ENCODE data around the gene WDR35.

The WDR35 gene

DNA sequence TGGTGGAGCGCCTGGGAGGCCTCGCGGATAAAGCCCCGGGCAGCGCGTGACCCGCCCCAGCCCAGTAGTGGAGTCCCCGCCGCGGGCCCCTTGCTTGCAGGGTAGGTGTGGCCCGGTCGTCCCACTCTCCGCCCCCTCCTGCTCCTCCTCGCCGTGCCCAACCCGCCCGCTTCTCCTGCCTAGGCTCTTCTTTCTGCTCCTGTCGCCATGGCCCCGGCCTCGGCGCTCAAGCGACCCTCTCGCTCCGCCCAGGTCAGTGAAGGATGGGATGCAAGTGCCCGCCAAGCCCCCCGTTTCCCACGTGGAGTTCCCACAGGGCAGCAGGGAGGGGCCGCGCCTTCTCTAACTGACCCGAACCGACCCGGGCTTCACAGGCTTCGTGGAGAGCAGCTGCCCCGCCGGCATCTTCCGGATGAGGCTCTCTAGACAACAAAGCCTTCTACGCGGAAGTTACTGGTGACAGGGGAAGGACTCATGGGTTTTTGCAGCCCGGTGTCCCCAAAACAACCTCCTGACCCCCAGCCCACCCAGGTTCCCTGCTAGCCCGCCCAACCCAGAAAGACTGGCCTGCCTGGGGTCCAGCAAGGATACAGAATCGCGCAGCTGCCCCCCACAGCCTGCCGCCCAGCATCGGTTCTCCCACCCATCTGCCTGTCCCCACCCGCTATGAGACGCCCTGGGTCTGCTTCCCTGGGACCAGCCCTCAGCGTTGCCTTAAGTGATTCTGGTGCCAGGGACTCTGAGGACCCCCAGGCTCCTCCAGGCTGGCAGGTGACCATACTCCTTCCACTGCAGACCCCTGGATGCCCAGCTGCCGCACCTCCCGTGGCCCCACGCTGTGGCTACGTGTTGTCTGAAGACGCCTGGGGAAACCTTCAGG, 121.0 kb downstream of the WDR35 start:
- FAIRE-seq: no peak

DNA sequence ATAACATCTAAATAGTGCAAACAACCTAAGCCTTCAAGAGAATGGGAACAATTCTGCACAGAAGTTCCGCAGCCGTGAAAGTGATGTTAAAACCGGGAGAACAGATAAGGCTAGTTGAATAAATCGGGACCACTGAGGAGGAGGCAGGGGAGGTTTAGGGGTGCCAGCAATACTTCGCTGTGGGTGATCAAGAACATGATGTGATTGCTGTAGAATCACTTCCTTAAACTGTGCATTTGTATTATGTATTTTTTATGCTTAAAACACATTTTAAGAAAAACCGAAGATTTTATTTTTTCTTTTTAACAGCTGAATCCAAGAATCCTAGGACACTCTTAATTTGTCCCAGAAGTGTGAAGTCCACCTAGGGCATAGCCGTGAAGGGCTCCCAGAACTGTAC, 121.7 kb downstream of the WDR35 start:
- FAIRE-seq: no peak

DNA sequence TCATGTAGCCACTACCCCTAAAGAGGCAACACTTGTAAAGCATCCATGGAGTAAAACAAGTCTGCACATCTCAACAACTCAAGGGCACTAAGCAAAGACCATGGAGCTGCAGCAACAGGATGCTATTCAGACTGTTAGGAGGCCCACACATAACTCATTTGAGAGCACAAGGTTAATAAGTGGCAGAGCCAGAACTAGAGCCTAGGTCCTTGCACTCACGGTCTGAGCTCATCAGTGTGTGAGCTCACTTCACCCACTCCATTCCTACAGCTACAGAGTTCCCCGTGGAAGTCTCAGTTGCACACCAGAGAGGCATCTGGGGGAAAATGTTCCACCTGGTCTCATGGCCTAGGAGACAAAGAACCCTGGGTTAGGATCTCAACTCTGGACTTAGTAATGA, 123.1 kb downstream of the WDR35 start:
- no peak for FAIRE-seq

DNA sequence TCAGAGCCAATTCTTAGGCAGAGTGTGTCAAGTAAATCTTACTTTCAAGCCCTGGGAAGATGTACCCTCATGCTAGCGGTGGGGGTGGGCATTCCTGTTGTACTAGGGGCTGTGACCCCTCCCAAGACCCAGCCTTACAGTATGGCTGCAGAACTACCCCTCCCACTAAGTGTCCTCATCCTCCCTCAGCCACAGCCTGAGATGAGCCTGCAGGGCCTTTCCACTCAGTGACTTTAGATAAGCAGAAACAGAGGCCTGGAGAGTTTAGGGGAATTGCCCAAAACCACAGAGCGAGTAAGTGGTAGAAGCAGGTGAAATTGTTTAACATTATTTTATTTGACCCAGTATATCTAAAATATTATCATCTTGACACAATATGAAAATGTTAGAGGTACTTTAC, 124.8 kb downstream of the WDR35 start:
- no peak for FAIRE-seq

DNA sequence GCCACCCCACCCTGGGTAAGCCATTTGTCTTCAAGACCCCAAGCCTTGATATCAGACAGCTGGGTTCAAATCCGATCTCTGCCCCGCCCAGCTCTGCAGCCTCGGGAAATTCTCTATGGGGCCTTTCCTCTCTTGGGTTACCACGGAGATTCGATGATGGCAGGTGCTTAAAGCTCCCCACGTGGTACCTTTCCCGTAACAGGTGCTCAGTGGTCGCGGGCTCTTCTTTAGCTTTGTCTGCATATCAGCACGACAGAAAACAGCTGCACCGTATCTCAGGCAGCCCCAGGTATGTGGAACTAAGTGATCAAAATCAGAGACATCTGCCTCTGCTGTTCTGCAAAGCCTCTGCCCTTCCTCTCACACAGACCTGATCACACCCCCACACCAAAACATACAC, 125.5 kb downstream of the WDR35 start:
- FAIRE-seq: no peak

DNA sequence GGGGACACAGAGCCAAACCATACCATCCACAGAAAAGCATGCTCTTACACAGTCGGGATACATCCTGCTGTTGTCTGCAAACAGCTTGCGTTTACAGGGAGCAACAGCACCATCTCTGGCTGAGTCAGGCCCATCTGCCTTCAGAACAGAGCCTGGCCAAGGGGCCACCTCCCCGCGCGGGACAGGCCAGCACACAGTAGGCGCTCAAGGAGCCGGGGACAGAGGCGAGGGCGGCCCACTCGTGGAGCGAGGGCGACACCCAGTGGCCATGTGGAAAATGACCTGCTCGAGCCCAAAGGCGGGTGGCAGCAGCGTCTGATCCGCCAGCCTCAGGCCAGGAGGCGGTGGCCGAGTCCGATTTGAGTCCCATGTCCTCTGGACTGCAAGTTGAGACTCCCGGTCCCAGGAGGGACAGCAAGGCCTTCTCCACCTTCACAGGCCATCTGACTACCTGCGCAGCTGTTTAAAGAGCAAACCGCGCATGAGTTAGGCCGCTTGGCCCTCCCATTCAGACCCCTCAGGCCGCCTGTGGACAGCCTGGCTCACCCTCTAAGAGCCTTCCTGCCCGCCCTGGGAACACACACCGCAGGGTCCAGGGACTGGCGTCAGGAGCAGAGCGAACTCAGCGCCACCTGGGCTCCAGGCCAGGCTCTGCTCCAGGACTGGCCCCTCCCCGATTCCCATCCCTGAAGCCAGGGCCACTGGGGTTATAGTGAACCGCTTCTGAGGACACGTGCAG, 126.4 kb downstream of the WDR35 start:
- no peak for FAIRE-seq

DNA sequence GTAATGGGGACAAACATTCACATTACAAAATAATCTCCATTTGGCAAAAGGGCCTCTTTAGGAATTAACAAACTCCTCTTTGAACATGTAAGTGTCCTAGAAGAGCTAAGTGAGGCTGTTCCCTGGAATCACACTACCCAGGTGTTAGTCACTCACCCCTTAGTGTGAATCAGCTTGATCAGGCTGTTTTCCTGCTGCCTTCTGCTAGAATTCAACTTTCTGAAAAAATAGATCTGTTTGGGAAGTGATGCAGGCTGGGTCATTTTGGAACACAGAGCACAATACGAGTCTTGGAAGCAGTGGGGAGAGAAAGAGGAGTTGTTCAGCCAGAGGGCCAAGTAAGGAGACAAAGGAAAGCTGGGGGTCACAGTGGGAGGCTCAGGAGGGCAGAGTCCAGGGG, 128.1 kb downstream of the WDR35 start:
- FAIRE-seq: no peak

Measured in colon (tissue), 2 donors.